HUES6 (cell line): ENCODE results near the gene LAMTOR4.

Source experiments
- H3K27ac ChIP-seq: 2 replicates; pipeline ENCODE4 v1.7.0; 2013; ENCODE audit warnings: low read depth, mild to moderate bottlenecking, low read length, inconsistent platforms
- H3K27me3 ChIP-seq: 2 replicates; pipeline ENCODE4 v1.6.1; 2013; ENCODE audit warnings: low read length; ENCODE audit not compliant: control insufficient read depth, insufficient read depth
- H3K36me3 ChIP-seq: 2 replicates; pipeline ENCODE4 v1.6.1; 2013; ENCODE audit warnings: low read length; ENCODE audit not compliant: control insufficient read depth, insufficient read depth
- H3K4me1 ChIP-seq: 2 replicates; pipeline ENCODE4 v1.6.1; 2013; ENCODE audit warnings: low read length; ENCODE audit not compliant: control insufficient read depth, insufficient read depth
- H3K4me3 ChIP-seq: 2 replicates; pipeline ENCODE4 v1.5.1; 2013; ENCODE audit warnings: low read depth, low read length
- H3K9ac ChIP-seq: one replicate; pipeline ENCODE4 v1.6.1; 2013; ENCODE audit warnings: mild to moderate bottlenecking, low read length
- H3K9me3 ChIP-seq: 2 replicates; pipeline ENCODE4 v1.6.1; 2013; ENCODE audit warnings: low read depth, low read length; ENCODE audit not compliant: control insufficient read depth, insufficient read depth

LAMTOR4 gene

DNA sequence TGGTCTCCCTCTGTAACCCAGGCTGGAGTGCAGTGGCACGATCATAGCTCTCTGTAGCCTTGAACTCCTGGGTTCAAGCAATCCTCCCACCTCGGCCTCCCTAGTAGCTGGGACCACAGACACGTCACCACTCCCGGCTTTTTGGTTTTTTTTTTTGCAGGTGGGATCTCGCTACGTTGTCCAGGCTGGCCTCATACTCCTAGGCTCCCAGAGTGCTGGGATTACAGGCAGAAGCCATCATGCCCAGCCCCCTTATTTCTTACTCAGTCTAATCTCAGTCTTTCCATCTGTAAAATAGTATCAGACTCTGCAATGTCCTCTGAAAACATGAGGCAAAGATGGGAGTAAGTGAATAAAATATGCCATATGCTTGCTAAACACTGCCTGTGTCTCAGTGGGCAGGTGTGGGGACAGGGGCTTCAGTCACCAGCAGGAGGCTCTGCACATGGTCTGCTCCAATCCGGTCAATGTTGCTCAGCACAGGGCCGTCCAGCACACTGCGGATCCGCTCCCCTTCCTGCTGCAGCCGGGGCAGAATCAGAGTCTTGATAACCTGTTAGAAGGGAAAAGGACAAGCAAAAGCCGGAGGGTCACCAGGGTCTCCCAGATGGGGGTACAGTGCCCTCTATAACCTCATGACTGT is 39.1 kb upstream of the LAMTOR4 start:
- Histone ChIP-seq H3K9ac (no peak overlapping the region), H3K9me3 (no peaks in the 10 kb centered on the region), H3K36me3 (peaks cover 88% of the 10 kb centered on the region), H3K27ac (no peak overlapping the region), H3K4me1 (no peaks in the 10 kb centered on the region), H3K4me3 (no peak overlapping the region), H3K27me3 (no peaks in the 10 kb centered on the region)

DNA sequence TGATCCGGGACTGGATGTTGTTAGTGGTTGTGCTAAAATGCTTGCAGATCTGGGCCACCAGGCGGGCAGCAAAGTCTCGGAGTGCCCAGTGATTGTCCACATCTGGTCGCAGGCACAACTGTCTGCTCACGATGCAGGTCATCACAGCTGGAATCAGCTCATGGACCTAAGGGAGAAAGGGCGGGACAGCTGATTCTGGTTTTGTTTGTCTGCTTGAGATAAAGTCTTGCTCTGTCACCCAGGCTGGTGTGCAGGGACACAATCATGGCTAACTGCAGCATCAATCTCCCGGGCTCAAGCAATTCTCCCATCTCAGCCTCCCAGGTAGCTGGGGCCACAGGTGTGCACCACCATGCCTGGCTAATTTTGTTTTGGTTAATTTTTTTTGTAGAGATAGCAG is 37.6 kb upstream of the LAMTOR4 start:
- no peaks in the 10 kb centered on the region for H3K27me3 ChIP-seq
- no peaks in the 10 kb centered on the region for H3K9me3 ChIP-seq
- H3K4me3 ChIP-seq = no peak overlapping the region
- no peak overlapping the region for H3K27ac ChIP-seq
- no peaks in the 10 kb centered on the region for H3K4me1 ChIP-seq
- peaks cover 77% of the 10 kb centered on the region for H3K36me3 ChIP-seq
- peak overlapping the region; percentile 37 for H3K9ac ChIP-seq

DNA sequence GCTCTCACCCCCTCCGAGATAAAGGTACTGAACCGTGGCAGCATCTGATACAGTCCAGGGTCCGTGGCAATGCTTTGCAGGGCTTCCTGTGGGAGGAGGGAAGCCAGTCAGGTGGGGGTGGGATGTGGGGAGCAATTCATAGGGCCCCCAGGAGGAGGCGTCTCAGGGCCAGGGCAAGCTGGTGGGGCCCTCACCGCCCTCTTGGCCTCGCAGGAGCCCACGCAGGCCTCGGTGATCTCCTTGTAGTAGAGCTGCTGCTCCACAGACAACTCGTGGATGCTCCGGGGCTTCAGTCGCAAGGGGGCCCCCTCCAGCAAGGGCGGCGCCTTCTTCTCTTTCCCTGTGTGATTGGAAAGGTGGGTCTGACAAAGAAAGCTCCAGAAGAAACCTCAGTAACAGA is 36.8 kb upstream of the LAMTOR4 start:
- Histone ChIP-seq H3K27ac (no peak overlapping the region), H3K4me1 (no peaks in the 10 kb centered on the region), H3K4me3 (no peak overlapping the region), H3K36me3 (peaks cover 70% of the 10 kb centered on the region), H3K27me3 (no peaks in the 10 kb centered on the region), H3K9me3 (no peaks in the 10 kb centered on the region), H3K9ac (no peak overlapping the region)

DNA sequence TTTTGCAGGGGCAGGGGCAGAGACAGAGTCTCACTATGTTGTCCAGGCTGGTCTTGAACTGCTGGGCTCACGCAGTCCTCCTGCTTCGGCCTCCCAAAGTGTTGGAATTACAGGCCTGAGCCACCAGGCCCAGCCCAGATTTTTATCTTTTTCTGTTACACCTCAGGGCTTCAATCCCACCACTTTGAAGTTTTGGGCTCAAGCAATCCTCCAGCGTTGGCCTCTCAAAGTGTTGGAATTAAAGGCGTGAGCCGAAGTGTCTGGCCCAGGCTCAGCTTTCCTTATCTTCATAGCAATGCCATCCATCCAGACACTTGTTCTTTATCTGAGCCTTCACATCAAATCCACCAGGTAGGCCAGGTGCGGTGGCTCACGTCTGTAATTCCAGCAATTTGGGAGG is 33.7 kb upstream of the LAMTOR4 start:
- Histone ChIP-seq H3K27ac (no peak overlapping the region), H3K9ac (no peak overlapping the region), H3K4me3 (no peak overlapping the region), H3K36me3 (peaks cover 41% of the 10 kb centered on the region), H3K9me3 (no peaks in the 10 kb centered on the region), H3K4me1 (no peaks in the 10 kb centered on the region), H3K27me3 (no peaks in the 10 kb centered on the region)

DNA sequence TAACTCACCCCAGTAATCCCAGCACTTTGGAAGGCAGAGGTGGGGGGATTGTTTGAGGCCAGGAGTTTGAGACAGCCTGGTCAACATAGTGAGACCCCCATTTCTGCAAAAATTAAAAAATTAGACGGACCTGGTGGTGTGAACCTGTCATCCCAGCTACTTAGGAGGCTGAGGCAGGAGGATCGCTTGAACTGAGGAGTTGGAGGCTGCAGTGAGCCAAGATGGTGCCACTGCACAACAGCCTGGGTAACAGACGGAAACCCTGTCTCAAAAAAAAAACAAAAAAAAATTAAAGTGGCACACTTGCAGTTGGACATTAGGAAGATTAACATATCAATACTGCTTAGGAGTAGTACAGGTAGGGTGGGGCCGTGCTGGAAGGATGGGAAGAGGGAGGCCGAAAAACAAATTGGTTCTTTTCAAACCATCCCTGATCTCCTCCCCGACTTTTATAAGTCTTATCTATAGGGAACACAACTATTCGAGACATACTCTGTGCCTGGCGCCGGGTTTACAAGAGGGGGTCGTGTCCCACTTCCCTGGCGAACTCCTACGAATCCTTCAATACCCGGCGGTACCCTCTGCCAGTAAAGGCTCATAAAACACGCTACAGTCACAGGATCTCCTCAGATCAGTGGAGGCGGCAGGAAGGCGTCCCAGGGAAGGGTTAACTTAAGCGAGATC is 30.2 kb upstream of the LAMTOR4 start:
- no peaks in the 10 kb centered on the region for H3K27me3 ChIP-seq
- peaks cover 11% of the 10 kb centered on the region for H3K36me3 ChIP-seq
- H3K9ac ChIP-seq = peak overlapping the region; percentile 88
- H3K27ac ChIP-seq = peak overlapping the region; percentile 98; the same call in 1 of the 2 replicates
- no peaks in the 10 kb centered on the region for H3K9me3 ChIP-seq
- peaks cover 10% of the 10 kb centered on the region for H3K4me1 ChIP-seq
- H3K4me3 ChIP-seq = peak overlapping the region; percentile 82

DNA sequence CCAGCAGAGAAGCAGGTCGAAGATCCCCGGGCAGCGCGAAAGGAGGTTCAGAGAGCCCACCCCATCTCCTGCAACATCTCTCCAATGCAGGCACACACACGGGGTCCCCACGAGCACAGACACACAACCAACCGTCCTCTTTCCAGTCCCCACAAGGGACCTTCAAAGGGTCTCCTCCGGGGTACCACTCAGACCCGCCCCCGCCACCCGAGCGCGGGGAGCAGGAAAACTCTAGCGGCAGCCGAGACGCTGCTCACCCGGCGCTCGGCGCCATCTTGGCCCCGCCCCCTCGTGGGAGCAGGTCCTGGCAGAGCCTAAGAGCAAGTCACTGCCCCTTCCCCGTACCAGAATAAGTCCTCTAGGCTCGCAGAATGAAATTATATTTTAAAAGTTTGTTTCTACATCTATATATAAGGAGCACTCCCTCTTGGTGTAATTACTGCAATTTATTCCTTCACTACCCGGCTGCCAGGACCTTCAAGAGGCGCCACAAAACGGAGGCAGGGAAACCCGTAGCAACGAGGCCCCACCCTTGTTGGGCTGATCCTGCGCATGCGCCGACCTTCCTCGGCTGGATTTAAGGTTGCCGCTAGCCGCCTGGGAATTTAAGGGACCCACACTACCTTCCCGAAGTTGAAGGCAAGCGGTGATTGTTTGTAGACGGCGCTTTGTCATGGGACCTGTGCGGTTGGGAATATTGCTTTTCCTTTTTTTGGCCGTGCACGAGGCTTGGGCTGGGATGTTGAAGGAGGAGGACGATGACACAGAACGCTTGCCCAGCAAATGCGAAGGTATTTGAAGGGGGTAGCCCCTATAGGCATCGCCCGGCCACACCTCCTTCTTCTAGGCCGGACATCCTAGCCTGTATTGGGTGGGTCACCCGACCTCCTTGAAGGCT is 29.4 kb upstream of the LAMTOR4 start, which contains the start of the genes CNPY4 and TAF6:
TSS of gene CNPY4 (plus strand) at position 563 of the 898 bp plus-strand sequence. CDS start at position 674, 111 bp downstream.
TSS of gene TAF6 (minus strand) at position 287 of the 898 bp plus-strand sequence. CDS start 5,149 bp downstream, outside the sequence.
- Histone ChIP-seq H3K27ac (peak within 1 kb of the TSS; percentile 98), H3K4me3 (peak within 1 kb of the TSS; percentile 82), H3K9me3 (no peaks in the 10 kb centered on the region), H3K27me3 (no peaks in the 10 kb centered on the region), H3K9ac (peak within 1 kb of the TSS; percentile 88), H3K4me1 (peaks cover 10% of the 10 kb centered on the region), H3K36me3 (0 out of 2 replicates have a peak, but pooled peaks cover 3% of the 10 kb centered on the region)

DNA sequence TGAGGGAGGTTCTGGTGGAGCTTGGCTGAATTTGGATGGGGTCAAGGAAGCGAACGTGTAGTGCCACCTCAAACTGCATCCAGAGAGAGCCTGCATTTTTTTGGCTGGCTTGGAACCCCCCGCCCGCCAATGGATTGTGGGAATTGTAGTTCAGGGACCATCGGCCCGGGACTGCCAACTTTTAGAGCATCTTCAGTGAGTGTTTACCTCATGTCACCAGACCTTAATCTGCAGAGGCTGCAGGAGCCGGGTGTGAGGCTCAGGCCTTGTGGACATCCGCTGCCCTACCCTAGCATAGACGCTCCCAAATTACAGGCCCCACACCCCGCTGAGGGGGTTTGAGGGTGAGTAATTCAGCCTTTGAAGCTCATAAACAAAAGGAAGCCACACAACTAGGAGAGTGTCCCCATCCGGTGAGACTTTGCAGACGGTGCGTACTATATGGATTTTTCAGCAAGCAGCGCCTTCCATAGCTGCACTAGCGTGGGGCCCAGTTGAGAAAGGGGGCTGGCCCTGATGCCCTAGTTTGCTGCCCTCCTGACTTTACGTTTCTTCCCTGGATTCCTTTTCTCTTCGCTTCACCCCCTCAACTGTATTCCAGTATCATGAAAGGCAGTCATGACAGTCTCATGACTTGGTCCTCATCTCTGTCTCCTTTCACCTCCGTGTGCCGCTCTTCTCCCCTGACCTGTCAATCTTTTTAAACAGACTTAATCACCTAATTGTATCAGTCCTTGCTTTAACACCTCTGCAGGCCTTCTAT is 28.6 kb upstream of the LAMTOR4 start:
- Histone ChIP-seq H3K27ac (no peak overlapping the region), H3K9ac (peak overlapping the region; percentile 88), H3K4me1 (peaks cover 10% of the 10 kb centered on the region), H3K4me3 (peak overlapping the region; percentile 82), H3K9me3 (no peaks in the 10 kb centered on the region), H3K36me3 (0 out of 2 replicates have a peak, but pooled peaks cover 3% of the 10 kb centered on the region), H3K27me3 (no peaks in the 10 kb centered on the region)

DNA sequence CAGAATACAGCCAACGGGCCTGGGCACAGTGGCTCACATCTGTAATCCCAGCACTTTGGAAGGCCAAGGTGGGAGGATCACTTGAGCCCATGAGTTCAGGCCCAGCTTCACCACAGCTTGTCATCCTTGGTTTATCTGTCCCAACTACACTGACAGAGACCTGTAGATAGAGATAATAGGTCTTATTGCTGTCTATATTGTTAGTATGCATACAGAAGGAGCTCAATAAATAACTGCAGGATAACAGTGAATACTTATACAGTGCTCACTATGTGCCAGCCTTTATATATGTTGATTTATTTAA is 28.0 kb upstream of the LAMTOR4 start:
- no peak overlapping the region for H3K27ac ChIP-seq
- H3K9me3 ChIP-seq = no peaks in the 10 kb centered on the region
- H3K4me1 ChIP-seq = peaks cover 10% of the 10 kb centered on the region
- peak overlapping the region; percentile 88 for H3K9ac ChIP-seq
- 0 out of 2 replicates have a peak, but pooled peaks cover 3% of the 10 kb centered on the region for H3K36me3 ChIP-seq
- H3K27me3 ChIP-seq = no peaks in the 10 kb centered on the region
- peak overlapping the region; percentile 82 for H3K4me3 ChIP-seq

DNA sequence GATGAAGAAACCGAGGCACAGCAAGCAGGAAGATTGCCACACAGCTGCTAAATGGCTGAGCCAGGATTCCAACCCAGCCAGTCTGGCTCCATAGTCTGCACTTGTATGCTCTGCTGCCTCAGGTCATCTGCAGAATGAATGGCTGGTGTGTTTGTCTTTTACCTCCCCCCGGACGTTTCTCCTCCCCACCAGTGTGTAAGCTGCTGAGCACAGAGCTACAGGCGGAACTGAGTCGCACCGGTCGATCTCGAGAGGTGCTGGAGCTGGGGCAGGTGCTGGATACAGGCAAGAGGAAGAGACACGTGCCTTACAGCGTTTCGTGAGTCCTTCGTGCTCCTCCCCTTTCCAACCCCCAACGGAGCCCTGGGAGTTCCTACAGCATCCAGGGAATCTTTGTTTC is 26.7 kb upstream of the LAMTOR4 start:
- Histone ChIP-seq H3K9me3 (no peaks in the 10 kb centered on the region), H3K27me3 (no peaks in the 10 kb centered on the region), H3K9ac (no peak overlapping the region), H3K36me3 (no peaks in the 10 kb centered on the region), H3K4me3 (no peak overlapping the region), H3K27ac (no peak overlapping the region), H3K4me1 (peaks cover 10% of the 10 kb centered on the region)

DNA sequence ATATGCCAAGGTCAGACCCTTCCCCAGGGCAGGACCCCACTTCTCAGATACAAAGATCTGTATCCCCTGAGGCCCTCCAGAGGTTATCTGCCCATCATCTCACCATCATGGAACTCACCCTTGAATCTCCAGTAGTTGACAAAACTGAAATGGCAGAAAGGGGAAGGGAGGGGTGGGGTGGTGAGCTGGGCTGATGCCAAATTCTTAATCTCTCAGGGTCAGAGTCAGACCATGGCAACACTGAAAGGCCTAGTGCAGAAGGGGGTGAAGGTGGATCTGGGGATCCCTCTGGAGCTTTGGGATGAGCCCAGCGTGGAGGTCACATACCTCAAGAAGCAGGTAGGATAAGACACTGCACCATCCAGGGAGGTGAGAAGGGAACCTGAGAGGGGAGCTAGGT is 26.1 kb upstream of the LAMTOR4 start:
- Histone ChIP-seq H3K27ac (no peak overlapping the region), H3K36me3 (no peaks in the 10 kb centered on the region), H3K9me3 (no peaks in the 10 kb centered on the region), H3K9ac (no peak overlapping the region), H3K4me3 (no peak overlapping the region), H3K4me1 (peaks cover 10% of the 10 kb centered on the region), H3K27me3 (no peaks in the 10 kb centered on the region; the same call in 1 of the 2 replicates)
